ENCODE measurements around the gene CNTNAP1.

Gene CNTNAP1

GRCh38 chr17:42681976-42682721 is at the start of gene CNTNAP1:
Gene CNTNAP1, plus strand, starts transcription at chr17:42682531. Its CDS starts 299 bp downstream, at chr17:42682830.
- Histone ChIP-seq H3K9me3 (ENCODE audit: control insufficient read depth in 2 of 2, low read length in 2 of 2) (no peaks in the 10 kb centered on the region), H3K36me3 (ENCODE audit: control insufficient read depth in 2 of 2, insufficient read depth in 2 of 2, low read length in 2 of 2) (peaks cover 7 to 9% of the 10 kb centered on the region in 2 donors), H3K4me1 (ENCODE audit: control insufficient read depth, insufficient read depth, low read length) (peaks cover 59% of the 10 kb centered on the region), H3K27ac (ENCODE audit: low read length) (peak within 1 kb of the TSS; percentile 79), H3K9ac (ENCODE audit: low read length in 2 of 2) (peak within 1 kb of the TSS; percentile 50 to 62), H3K27me3 (ENCODE audit: control insufficient read depth in 1 of 2, insufficient read depth in 2 of 2, low read length in 2 of 2) (no peaks in the 10 kb centered on the region), H3K4me3 (ENCODE audit: low read length in 2 of 2) (peak within 1 kb of the TSS; percentile 72 to 77)

- Histone ChIP-seq H3K4me3 (ENCODE audit: low read length in 2 of 2) (no peak overlapping the region), H3K27ac (ENCODE audit: low read length) (no peak overlapping the region), H3K27me3 (ENCODE audit: control insufficient read depth in 1 of 2, insufficient read depth in 2 of 2, low read length in 2 of 2) (no peaks in the 10 kb centered on the region), H3K9ac (ENCODE audit: low read length in 2 of 2) (no peak overlapping the region), H3K9me3 (ENCODE audit: control insufficient read depth in 2 of 2, low read length in 2 of 2) (no peaks in the 10 kb centered on the region), H3K36me3 (ENCODE audit: control insufficient read depth in 2 of 2, insufficient read depth in 2 of 2, low read length in 2 of 2) (no peaks in the 10 kb centered on the region), H3K4me1 (ENCODE audit: control insufficient read depth, insufficient read depth, low read length) (no peaks in the 10 kb centered on the region)
Measured at GRCh38 chr17:42632949-42633444, 49.3 kb upstream of the CNTNAP1 start.

GRCh38 chr17:42639525-42640113 is 42.7 kb upstream of the CNTNAP1 start:
- H3K4me1 ChIP-seq (ENCODE audit: control insufficient read depth, insufficient read depth, low read length): no peaks in the 10 kb centered on the region
- H3K4me3 ChIP-seq (ENCODE audit: low read length in 2 of 2): no peak overlapping the region
- H3K9ac ChIP-seq (ENCODE audit: low read length in 2 of 2): no peak overlapping the region
- H3K27ac ChIP-seq (ENCODE audit: low read length): no peak overlapping the region
- no peaks in the 10 kb centered on the region for H3K9me3 ChIP-seq (ENCODE audit: control insufficient read depth in 2 of 2, low read length in 2 of 2)
- peaks cover 0 to 2% of the 10 kb centered on the region in 2 donors for H3K27me3 ChIP-seq (ENCODE audit: control insufficient read depth in 1 of 2, insufficient read depth in 2 of 2, low read length in 2 of 2)
- no peaks in the 10 kb centered on the region for H3K36me3 ChIP-seq (ENCODE audit: control insufficient read depth in 2 of 2, insufficient read depth in 2 of 2, low read length in 2 of 2)

- Histone ChIP-seq H3K27ac (ENCODE audit: low read length) (no peak overlapping the region), H3K27me3 (ENCODE audit: control insufficient read depth in 1 of 2, insufficient read depth in 2 of 2, low read length in 2 of 2) (peaks cover 0 to 2% of the 10 kb centered on the region in 2 donors), H3K36me3 (ENCODE audit: control insufficient read depth in 2 of 2, insufficient read depth in 2 of 2, low read length in 2 of 2) (no peaks in the 10 kb centered on the region), H3K4me1 (ENCODE audit: control insufficient read depth, insufficient read depth, low read length) (no peaks in the 10 kb centered on the region), H3K4me3 (ENCODE audit: low read length in 2 of 2) (no peak overlapping the region), H3K9me3 (ENCODE audit: control insufficient read depth in 2 of 2, low read length in 2 of 2) (no peaks in the 10 kb centered on the region), H3K9ac (ENCODE audit: low read length in 2 of 2) (no peak overlapping the region)
Measured at GRCh38 chr17:42640121-42640520, 42.2 kb upstream of the CNTNAP1 start.

DNA sequence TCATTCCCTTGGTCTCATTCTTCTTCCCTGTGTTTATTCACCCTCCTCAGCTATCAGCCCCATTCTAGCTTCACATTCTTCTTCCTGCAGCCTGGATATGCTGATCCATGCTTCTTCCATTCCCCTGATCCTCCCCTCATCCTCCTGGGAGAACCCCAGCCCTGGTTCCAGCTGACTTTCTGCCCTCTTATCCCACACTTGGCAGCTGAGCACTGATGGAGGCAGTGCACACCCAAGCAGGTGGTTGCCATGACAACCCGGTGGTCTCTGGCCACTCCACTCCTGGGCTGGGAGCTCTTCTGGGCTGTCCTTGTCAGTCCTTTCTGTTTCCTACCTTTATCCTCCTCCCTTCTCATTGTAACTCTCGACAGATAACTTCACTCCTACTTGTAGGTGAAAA is 40.0 kb upstream of the CNTNAP1 start:
- no peaks in the 10 kb centered on the region for H3K9me3 ChIP-seq (ENCODE audit: control insufficient read depth in 2 of 2, low read length in 2 of 2)

DNA sequence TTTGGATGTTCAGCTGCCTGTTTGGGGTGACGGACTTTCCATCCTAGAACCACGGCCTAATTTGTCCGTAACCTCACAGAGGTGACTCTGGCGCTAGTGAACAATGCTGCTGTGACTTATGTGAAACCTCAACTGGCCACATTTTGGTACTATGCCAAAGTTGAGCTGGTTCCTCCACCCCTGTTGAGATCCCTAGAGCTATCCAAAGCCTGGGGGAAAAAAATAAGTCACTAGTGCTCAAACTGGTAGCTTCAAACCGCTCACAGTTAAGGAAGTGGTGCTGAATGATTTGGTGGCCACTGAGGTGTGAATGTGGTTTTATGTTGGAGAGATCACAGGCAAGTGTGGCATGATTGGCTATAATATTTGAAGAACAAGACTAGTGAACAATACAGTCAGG is 34.6 kb upstream of the CNTNAP1 start:
- Histone ChIP-seq H3K27me3 (ENCODE audit: control insufficient read depth in 1 of 2, insufficient read depth in 2 of 2, low read length in 2 of 2) (no peaks in the 10 kb centered on the region), H3K9ac (ENCODE audit: low read length in 2 of 2) (no peak overlapping the region), H3K36me3 (ENCODE audit: control insufficient read depth in 2 of 2, insufficient read depth in 2 of 2, low read length in 2 of 2) (no peaks in the 10 kb centered on the region), H3K27ac (ENCODE audit: low read length) (no peak overlapping the region), H3K4me1 (ENCODE audit: control insufficient read depth, insufficient read depth, low read length) (no peaks in the 10 kb centered on the region), H3K9me3 (ENCODE audit: control insufficient read depth in 2 of 2, low read length in 2 of 2) (no peaks in the 10 kb centered on the region), H3K4me3 (ENCODE audit: low read length in 2 of 2) (no peak overlapping the region)

More for the DNA sequence above, 40.0 kb upstream of the CNTNAP1 start:
- H3K9ac ChIP-seq (ENCODE audit: low read length in 2 of 2): no peak overlapping the region
- no peaks in the 10 kb centered on the region for H3K4me1 ChIP-seq (ENCODE audit: control insufficient read depth, insufficient read depth, low read length)
- no peak overlapping the region for H3K4me3 ChIP-seq (ENCODE audit: low read length in 2 of 2)
- no peaks in the 10 kb centered on the region for H3K36me3 ChIP-seq (ENCODE audit: control insufficient read depth in 2 of 2, insufficient read depth in 2 of 2, low read length in 2 of 2)
- no peak overlapping the region for H3K27ac ChIP-seq (ENCODE audit: low read length)
- peaks cover 0 to 2% of the 10 kb centered on the region in 2 donors for H3K27me3 ChIP-seq (ENCODE audit: control insufficient read depth in 1 of 2, insufficient read depth in 2 of 2, low read length in 2 of 2)

DNA sequence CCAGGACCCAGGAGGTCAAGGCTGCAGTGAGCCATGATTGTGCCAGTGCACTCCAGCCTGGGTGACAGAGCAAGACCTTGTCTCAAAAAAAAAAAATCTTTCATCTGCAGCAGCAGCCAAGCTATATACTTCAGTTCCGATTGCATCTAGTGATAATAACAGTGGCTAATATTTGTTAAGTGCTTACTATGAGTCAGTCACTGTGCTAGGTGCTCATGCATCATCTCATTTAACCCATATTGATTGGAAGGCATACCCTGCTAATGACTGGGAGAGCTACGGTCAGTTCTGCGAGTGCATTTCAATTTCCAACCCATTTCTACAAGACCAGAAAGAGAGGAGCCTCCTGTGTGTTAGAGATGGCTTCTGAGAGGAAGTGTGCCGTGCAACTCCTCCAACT is 30.9 kb upstream of the CNTNAP1 start:
- Histone ChIP-seq H3K27me3 (ENCODE audit: control insufficient read depth in 1 of 2, insufficient read depth in 2 of 2, low read length in 2 of 2) (no peaks in the 10 kb centered on the region), H3K4me1 (ENCODE audit: control insufficient read depth, insufficient read depth, low read length) (peaks cover 5% of the 10 kb centered on the region), H3K4me3 (ENCODE audit: low read length in 2 of 2) (no peak overlapping the region), H3K9me3 (ENCODE audit: control insufficient read depth in 2 of 2, low read length in 2 of 2) (no peaks in the 10 kb centered on the region), H3K27ac (ENCODE audit: low read length) (no peak overlapping the region), H3K36me3 (ENCODE audit: control insufficient read depth in 2 of 2, insufficient read depth in 2 of 2, low read length in 2 of 2) (no peaks in the 10 kb centered on the region), H3K9ac (ENCODE audit: low read length in 2 of 2) (no peak overlapping the region)

DNA sequence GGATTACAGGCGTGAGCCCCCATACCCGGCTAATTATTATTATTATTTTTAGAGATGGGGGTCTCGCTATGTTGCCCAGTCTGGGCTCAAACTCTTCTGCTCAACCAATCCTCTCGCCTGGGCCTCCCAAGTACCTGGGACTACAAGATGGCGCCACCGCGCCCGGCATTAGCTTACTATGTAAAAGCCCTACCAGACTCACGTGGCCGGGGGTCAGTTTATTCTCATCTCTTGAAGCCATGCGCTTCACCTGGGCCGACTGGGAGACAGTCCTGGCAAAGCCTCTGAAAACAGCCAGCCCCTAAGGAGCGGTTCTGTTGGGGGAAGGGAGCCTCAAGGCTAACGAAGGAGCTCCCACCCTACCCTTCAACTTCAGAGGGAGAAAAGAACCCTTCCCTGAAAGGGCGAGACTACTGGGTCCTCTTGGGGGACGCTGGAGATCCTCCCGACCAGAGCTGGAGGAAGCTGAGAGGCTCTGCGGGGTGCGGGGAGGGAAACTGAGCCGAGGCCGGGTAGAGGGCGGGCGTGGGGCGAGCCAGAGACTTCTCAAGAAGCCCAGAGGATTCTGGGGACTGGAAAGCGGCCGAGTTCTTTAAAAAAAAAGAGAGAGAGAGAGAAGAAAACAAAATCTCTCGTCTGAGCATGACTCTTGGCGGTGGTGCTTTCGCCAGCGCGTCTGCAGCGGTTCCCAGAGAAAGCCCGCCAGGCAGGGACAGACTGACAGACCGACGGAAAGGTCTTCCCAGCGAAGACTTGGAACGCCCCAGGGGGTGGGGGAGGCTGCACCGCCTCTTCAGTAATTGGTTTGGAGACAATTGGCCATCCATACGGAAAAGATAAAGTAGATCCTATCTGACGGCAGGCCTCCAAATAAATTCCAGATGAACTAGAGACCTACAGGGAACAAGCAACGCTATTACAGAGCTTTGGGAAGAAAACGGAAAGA is 28.9 kb upstream of the CNTNAP1 start:
- H3K9ac ChIP-seq (ENCODE audit: low read length in 2 of 2): peak overlapping the region; percentile 59 to 79
- no peaks in the 10 kb centered on the region for H3K27me3 ChIP-seq (ENCODE audit: control insufficient read depth in 1 of 2, insufficient read depth in 2 of 2, low read length in 2 of 2)
- H3K36me3 ChIP-seq (ENCODE audit: control insufficient read depth in 2 of 2, insufficient read depth in 2 of 2, low read length in 2 of 2): no peaks in the 10 kb centered on the region
- H3K9me3 ChIP-seq (ENCODE audit: control insufficient read depth in 2 of 2, low read length in 2 of 2): no peaks in the 10 kb centered on the region
- H3K27ac ChIP-seq (ENCODE audit: low read length): peak overlapping the region; percentile 84
- H3K4me1 ChIP-seq (ENCODE audit: control insufficient read depth, insufficient read depth, low read length): peaks cover 5% of the 10 kb centered on the region
- H3K4me3 ChIP-seq (ENCODE audit: low read length in 2 of 2): peak overlapping the region; percentile 72

- H3K27ac ChIP-seq (ENCODE audit: low read length): no peak overlapping the region
Measured at GRCh38 chr17:42655528-42655927, 26.8 kb upstream of the CNTNAP1 start.

DNA sequence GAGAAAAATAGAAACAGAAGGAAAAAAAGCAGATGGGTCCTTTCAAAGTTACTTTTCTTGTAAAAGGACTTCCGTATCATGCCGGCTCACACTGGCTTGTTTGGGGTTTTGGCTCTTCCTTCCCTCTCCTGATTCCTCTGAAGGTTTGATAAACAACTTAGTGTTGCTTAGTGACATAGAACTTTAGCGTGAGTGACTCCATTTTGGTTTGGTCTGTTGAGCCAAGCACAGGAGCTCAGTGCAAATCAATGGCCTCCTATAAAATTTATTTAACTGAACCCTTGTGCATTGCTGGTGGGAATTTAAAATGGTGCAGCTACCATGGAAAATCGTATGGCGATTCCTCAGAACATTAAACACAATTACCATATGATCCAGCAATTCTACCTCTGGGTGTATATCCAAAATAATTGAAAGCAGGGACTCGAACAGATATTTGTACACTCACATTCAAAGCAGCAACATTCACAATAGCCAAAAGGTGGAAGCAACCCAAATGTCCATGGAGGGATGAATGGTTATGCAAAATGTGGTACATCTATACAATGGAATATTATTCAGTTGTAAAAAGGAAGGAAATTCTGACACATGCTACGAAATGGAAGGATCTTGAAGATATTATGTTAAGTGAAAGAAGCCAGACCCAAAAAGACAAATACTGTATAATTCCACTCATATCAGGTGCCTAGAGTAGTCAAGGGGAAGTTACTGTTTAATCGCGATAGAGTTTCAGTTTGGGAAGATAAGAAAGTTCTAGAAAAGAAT is 24.3 kb upstream of the CNTNAP1 start:
- Histone ChIP-seq H3K27me3 (ENCODE audit: control insufficient read depth in 1 of 2, insufficient read depth in 2 of 2, low read length in 2 of 2) (no peaks in the 10 kb centered on the region), H3K4me1 (ENCODE audit: control insufficient read depth, insufficient read depth, low read length) (peaks cover 23% of the 10 kb centered on the region), H3K9me3 (ENCODE audit: control insufficient read depth in 2 of 2, low read length in 2 of 2) (no peaks in the 10 kb centered on the region), H3K27ac (ENCODE audit: low read length) (no peak overlapping the region), H3K4me3 (ENCODE audit: low read length in 2 of 2) (no peak overlapping the region), H3K36me3 (ENCODE audit: control insufficient read depth in 2 of 2, insufficient read depth in 2 of 2, low read length in 2 of 2) (peaks cover 3 to 13% of the 10 kb centered on the region in 2 donors), H3K9ac (ENCODE audit: low read length in 2 of 2) (no peak overlapping the region)

More at GRCh38 chr17:42655528-42655927, 26.8 kb upstream of the CNTNAP1 start:
- peaks cover 21% of the 10 kb centered on the region for H3K4me1 ChIP-seq (ENCODE audit: control insufficient read depth, insufficient read depth, low read length)
- H3K4me3 ChIP-seq (ENCODE audit: low read length in 2 of 2): no peak overlapping the region
- H3K36me3 ChIP-seq (ENCODE audit: control insufficient read depth in 2 of 2, insufficient read depth in 2 of 2, low read length in 2 of 2): no peaks in the 10 kb centered on the region
- H3K9ac ChIP-seq (ENCODE audit: low read length in 2 of 2): no peak overlapping the region
- no peaks in the 10 kb centered on the region for H3K9me3 ChIP-seq (ENCODE audit: control insufficient read depth in 2 of 2, low read length in 2 of 2)
- H3K27me3 ChIP-seq (ENCODE audit: control insufficient read depth in 1 of 2, insufficient read depth in 2 of 2, low read length in 2 of 2): no peaks in the 10 kb centered on the region

All from stomach smooth muscle (tissue), 2 donors.